PC-3 (cell line): ENCODE data around the gene TANGO2. TPM values are rescaled to one million over a fixed set of nuclear protein-coding genes. Genes with fewer than 3 reads are reported as not detected.

Source experiments
- ATAC-seq: fragments of 200-7000 bp; cut with Tn5 transposase; 2 replicates; pipeline ENCODE4 v1.9.1; 2020; ENCODE audit warnings: mild to moderate bottlenecking, moderate library complexity
- BruUV-seq: library from RNA; stranded (reverse); fragments of 400-500 nt; replicated peaks from 2 replicates; lab custom pipeline; 2021; lab: Mats Ljungman, UMichigan
- CTCF ChIA-PET: fragments of 300-600 bp; sonication (Branson Sonifier 250); formaldehyde crosslinking; loops from one replicate; lab custom pipeline; 2022; ENCODE audit warnings: antibody characterized with exemption; lab: Charles Lee
- POLR2A ChIA-PET: fragments of 300-600 bp; sonication (Branson Sonifier 250); formaldehyde crosslinking; loops from one replicate; lab custom pipeline; 2022; ENCODE audit warnings: antibody characterized with exemption; ENCODE audit not compliant: unreplicated experiment; lab: Charles Lee
- DNase-seq: peaks from one replicate; pipeline ENCODE4 v3.0.0-alpha.2; 2015
- H2AFZ ChIP-seq: fragments of 300-600 bp; sonication (generic); 2 replicates; pipeline ENCODE4 v1.6.0; 2016; ENCODE audit warnings: antibody characterized with exemption, low read length
- H3F3A ChIP-seq: fragments of 300-600 bp; sonication (generic); one replicate; pipeline ENCODE4 v1.6.0; 2017; ENCODE audit warnings: antibody characterized with exemption, low read length, control low read depth, mild to moderate bottlenecking; ENCODE audit not compliant: unreplicated experiment
- H3K27ac ChIP-seq: fragments of 300-600 bp; sonication (generic); 2 replicates; pipeline ENCODE4 v1.5.1; 2016; ENCODE audit warnings: mild to moderate bottlenecking, low read length
- H3K27me3 ChIP-seq: fragments of 300-600 bp; sonication (generic); 2 replicates; pipeline ENCODE4 v1.6.1; 2016; ENCODE audit warnings: low read length, mixed read lengths
- H3K36me3 ChIP-seq: fragments of 300-600 bp; sonication (generic); 2 replicates; pipeline ENCODE4 v1.6.1; 2016; ENCODE audit warnings: low read depth, mixed run types, low read length, mixed read lengths
- H3K4me1 ChIP-seq: fragments of 300-600 bp; sonication (generic); 2 replicates; pipeline ENCODE4 v1.5.1; 2016; ENCODE audit warnings: low read length; ENCODE audit not compliant: insufficient read depth
- H3K4me2 ChIP-seq: fragments of 300-600 bp; sonication (generic); 2 replicates; pipeline ENCODE4 v1.6.0; 2016; ENCODE audit warnings: low read length
- H3K4me3 ChIP-seq: fragments of 300-600 bp; sonication (generic); 2 replicates; pipeline ENCODE4 v1.5.1; 2016; ENCODE audit warnings: mild to moderate bottlenecking, low read length, mixed read lengths
- H3K79me2 ChIP-seq: fragments of 300-600 bp; sonication (generic); 2 replicates; pipeline ENCODE4 v1.6.1; 2017; ENCODE audit warnings: low read length, mixed read lengths
- H3K9ac ChIP-seq: fragments of 300-600 bp; sonication (generic); 2 replicates; pipeline ENCODE4 v1.6.0; 2016; ENCODE audit warnings: mild to moderate bottlenecking, low read length
- H3K9me2 ChIP-seq: fragments of 300-600 bp; sonication (generic); replicated peaks from 2 replicates; pipeline ENCODE4 v1.6.1; 2016; ENCODE audit warnings: mixed run types, low read length, mixed read lengths
- H3K9me3 ChIP-seq: fragments of 300-600 bp; sonication (generic); 2 replicates; pipeline ENCODE4 v1.6.1; 2016; ENCODE audit warnings: low read length, mixed read lengths
- H4K20me1 ChIP-seq: fragments of 300-600 bp; sonication (generic); 2 replicates; pipeline ENCODE4 v1.6.1; 2016; ENCODE audit warnings: low read length, mixed read lengths
- CTCF ChIP-seq: fragments of 300-600 bp; sonication (generic); conservative IDR thresholded peaks from 2 replicates; pipeline ENCODE4 v1.5.1; 2017; ENCODE audit warnings: antibody characterized with exemption, low read depth, mild to moderate bottlenecking, low read length
- EZH2 ChIP-seq: fragments of 300-600 bp; sonication (generic); IDR thresholded peaks from one replicate; pipeline ENCODE4 v1.6.1; 2017; ENCODE audit warnings: antibody characterized with exemption, mild to moderate bottlenecking, low read length; ENCODE audit not compliant: unreplicated experiment
- EZH2phosphoT487 ChIP-seq: fragments of 300-600 bp; sonication (generic); IDR thresholded peaks from 2 replicates; pipeline ENCODE4 v1.6.1; 2018; ENCODE audit warnings: mild to moderate bottlenecking, antibody characterized with exemption, low read length, borderline replicate concordance
- intact Hi-C: fragments of 100-400 bp; cut with micrococcal nuclease; formaldehyde crosslinking; loops from 2 replicates; pipeline ENCODE4 v1.9.0; 2023
- total RNA-seq: library from RNA; depleted of rRNA; stranded (reverse); fragments of >200 nt; gene quantifications from 2 replicates; pipeline ENCODE4 v1.2.3, GENCODE V29; 2014

The TANGO2 gene
- total RNA-seq, 1 experiment from 2014 or later, result 23.5 TPM

GRCh38 chr22:19996694-19997384 lies 24.1 kb upstream of the TANGO2 start:
- Histone ChIP-seq H3K4me1 (no peaks in the 10 kb centered on the region), H3K27ac (no peak overlapping the region), H3K9me2 (no peaks in the 10 kb centered on the region), H3K79me2 (no peaks in the 10 kb centered on the region), H4K20me1 (no peaks in the 10 kb centered on the region), H3K36me3 (no peaks in the 10 kb centered on the region), H3K4me3 (no peak overlapping the region), H3K9ac (no peak overlapping the region), H2AFZ (no peak overlapping the region), H3K4me2 (no peak overlapping the region), H3F3A (no peaks in the 10 kb centered on the region), H3K27me3 (no peaks in the 10 kb centered on the region), H3K9me3 (no peaks in the 10 kb centered on the region)
- no peak for ATAC-seq
- DNase-seq, result no peak
- CTCF ChIA-PET, result no interaction called here
- no TSS peak for BruUV-seq
- TF ChIP-seq EZH2phosphoT487 (no peak), EZH2 (no peak), CTCF (no peak)
- intact Hi-C loops, result no loop called here
- POLR2A ChIA-PET, result no interaction called here

- CTCF ChIA-PET, result no interaction called here
- no peaks in the 10 kb centered on the region for H3K79me2 ChIP-seq
- no peaks in the 10 kb centered on the region for H3F3A ChIP-seq
- POLR2A ChIA-PET, result no interaction called here
- intact Hi-C loops, result no loop called here
- ATAC-seq, result no peak
- no TSS peak for BruUV-seq
- H3K9ac ChIP-seq, result no peak overlapping the region
- H3K4me3 ChIP-seq, result no peak overlapping the region
- no peaks in the 10 kb centered on the region for H4K20me1 ChIP-seq
- TF ChIP-seq EZH2 (no peak), EZH2phosphoT487 (no peak), CTCF (no peak)
- no peaks in the 10 kb centered on the region for H3K36me3 ChIP-seq
- DNase-seq, result no peak
- H2AFZ ChIP-seq, result no peak overlapping the region
- H3K4me2 ChIP-seq, result no peak overlapping the region
- no peaks in the 10 kb centered on the region for H3K27me3 ChIP-seq
- H3K9me2 ChIP-seq, result no peaks in the 10 kb centered on the region
- no peaks in the 10 kb centered on the region for H3K9me3 ChIP-seq
- no peaks in the 10 kb centered on the region for H3K4me1 ChIP-seq
- no peak overlapping the region for H3K27ac ChIP-seq
These were observed 23.2 kb upstream of the TANGO2 start for GRCh38 chr22:19997561-19998231.
